GM21423 (cell line): ENCODE measurements around the gene ZC3H10.

Source experiments
- ATAC-seq: cut with Tn5 transposase; IDR thresholded peaks from one replicate; pipeline ENCODE4 v1.9.1; 2021; ENCODE audit warnings: mild to moderate bottlenecking, moderate library complexity; ENCODE audit not compliant: unreplicated experiment

Gene ZC3H10

DNA sequence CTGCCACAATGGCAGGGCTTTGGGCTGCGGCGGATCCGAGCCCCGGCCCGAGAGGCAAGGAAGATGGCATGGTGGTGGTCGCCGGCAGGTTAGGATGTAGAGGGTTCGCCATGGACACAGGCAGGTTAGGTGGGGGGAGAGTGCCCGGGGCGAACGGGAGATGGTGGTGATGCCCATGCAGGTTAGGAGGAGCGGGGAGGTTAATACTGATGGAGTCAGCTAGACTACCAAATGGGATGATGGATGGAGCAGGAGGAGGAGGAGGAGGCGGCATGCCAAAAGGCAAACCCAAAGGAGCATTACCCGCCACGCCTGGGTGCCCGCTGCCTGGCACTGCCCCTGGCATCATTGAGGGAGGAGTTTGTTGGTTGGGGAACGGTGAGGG is 46.3 kb downstream of the ZC3H10 start:
- no peak for ATAC-seq

DNA sequence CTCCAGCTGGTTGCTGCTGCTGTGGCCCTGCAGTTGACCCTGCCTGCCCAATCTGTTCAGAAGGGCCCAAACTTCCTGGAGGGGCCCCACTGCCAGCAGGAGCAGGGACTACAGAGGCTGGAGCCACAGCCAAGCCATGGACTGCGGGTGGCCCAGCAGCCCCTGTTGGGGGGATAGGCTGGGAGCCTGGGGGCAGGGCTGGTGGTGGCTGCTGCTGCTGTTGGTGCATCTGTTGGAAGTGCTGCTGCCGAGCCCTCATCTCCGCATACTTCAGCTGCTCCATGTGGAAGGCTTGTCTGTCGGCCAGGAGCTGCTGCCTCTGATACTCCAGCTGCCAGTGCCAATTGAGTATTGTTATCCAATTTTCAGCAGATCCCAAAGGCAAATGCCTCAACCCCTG is 47.3 kb downstream of the ZC3H10 start:
- ATAC-seq, result no peak

DNA sequence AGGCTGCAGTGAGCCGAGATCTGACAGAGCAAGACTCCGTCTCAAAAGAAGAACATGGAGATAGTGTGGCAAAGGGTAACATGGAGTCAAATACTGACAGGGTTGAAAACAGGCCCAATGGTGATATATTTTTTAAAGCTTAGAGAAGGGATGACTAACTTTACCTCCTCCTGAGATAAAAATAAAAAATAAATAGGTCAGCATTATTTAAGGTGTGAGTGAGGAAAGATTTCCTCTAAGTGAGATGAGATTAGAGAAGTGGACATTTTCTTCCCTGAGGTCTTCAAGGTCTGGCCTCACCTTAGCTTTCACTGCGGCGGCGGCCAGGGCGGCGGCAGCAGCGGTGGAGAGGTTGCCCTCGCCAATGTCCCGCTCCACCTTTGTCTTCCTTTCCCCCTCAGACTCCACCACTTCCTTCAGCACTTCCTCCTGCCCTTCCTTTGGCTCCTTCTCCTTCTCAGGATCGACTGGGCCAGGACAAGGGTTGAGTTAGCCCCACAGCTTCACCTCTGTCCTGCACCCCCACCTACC is 51.2 kb downstream of the ZC3H10 start:
- no peak for ATAC-seq

DNA sequence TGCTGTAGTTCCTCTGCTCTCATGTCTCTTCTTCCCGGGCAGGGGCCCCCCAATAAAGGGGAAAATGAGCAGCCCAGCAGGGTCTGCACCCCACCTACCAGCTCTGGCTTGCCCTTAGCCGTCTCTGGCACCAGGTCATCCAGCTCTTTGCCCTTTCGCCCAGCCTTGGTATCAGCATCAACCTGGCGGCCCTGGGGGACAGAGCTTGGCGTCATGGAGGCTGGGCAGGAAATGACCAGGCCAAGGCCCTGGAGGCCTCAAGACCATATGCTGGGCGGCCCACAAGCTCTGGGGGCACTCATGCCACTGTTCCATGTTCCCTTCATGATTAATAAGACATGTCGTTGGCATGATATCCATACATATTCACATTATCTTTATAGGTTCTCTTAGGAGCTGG is 54.8 kb downstream of the ZC3H10 start:
- ATAC-seq, result no peak
